Measurements from ENCODE around the gene COL25A1.
A peak's percentile ranks its signal among the peaks of the same experiment; 100 is the strongest.

The COL25A1 gene

GRCh38 chr4:109065006-109065405, 237.5 kb downstream of the COL25A1 start:
- no peak for TF ChIP-seq CTCF (IDR thresholded peaks at IDR 0.05; ENCODE audit: low read depth, low read length)
- H3K4me3 ChIP-seq (ENCODE audit: low read depth, low read length), result no peak overlapping the region
- in situ Hi-C loops (cut with HindIII; ENCODE audit: low sequenced_read_pairs), result no loop called here
- DNase-seq (ENCODE audit: low read depth, low spot score), result no peak

DNA sequence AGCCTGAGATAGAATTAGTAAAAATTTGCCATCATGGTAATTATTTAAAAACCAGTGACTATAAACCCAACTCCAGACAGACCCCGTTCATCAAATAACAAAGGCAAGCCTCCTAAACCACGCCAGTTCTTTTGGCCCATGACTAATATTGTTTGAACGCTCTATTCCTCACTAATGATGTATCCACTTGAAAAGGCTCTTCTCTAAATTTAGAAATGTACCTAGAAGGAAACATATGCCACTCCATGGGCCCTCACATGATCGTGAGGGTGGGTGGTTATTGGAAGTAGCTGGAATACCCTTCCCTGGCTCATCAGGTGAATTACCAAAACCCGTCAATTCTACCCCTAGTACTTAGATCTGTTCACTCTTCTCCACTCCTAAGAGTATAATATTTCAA, 249.2 kb downstream of the COL25A1 start:
- no peak for DNase-seq (ENCODE audit: low read depth, low spot score)
- in situ Hi-C loops (cut with HindIII; ENCODE audit: low sequenced_read_pairs), result no loop called here
- TF ChIP-seq CTCF (IDR thresholded peaks at IDR 0.05; ENCODE audit: low read depth, low read length), result no peak
- H3K4me3 ChIP-seq (ENCODE audit: low read depth, low read length), result no peak overlapping the region

DNA sequence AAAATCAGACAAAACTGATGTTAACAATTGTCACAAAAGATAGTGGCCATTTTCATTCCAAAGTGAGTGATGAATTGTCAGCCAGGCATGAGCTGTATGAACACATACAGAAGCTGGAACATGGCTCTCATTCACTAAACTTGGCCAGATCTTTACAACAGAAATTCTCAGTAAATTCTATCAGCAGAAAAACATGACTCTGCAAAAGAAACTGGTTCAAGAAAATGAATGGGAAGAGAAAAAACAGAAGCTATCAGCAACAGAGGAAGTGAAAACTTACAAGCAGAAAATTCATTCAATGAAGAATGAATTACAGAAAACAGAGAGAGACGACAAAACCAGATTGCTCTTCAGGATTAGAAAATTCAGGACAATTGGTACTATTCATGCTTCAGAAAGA, 249.6 kb downstream of the COL25A1 start:
- no peak overlapping the region for H3K4me3 ChIP-seq (ENCODE audit: low read depth, low read length)
- TF ChIP-seq CTCF (IDR thresholded peaks at IDR 0.05; ENCODE audit: low read depth, low read length), result no peak
- in situ Hi-C loops (cut with HindIII; ENCODE audit: low sequenced_read_pairs), result no loop called here
- DNase-seq (ENCODE audit: low read depth, low spot score), result no peak

DNA sequence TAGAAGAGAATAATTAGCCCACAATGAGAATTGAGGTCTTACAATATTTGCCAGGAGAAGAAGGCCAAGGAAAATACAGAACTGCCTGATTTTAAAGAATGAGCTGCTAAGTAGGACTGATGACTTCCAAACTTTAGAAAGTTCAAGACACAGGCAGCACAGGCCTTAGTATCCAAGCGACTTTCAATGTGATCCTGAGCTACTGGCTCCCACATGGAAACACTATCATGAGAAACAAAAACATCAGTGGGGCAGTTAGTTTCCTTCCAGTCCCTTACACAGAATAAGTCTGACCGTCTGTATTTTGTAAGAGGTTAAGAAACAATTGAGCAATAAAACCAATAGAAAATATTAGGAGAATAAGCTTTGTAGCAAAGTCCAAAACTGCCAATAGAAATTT, 251.4 kb downstream of the COL25A1 start:
- in situ Hi-C loops (cut with HindIII; ENCODE audit: low sequenced_read_pairs), result no loop called here
- no peak overlapping the region for H3K4me3 ChIP-seq (ENCODE audit: low read depth, low read length)
- TF ChIP-seq CTCF (IDR thresholded peaks at IDR 0.05; ENCODE audit: low read depth, low read length), result no peak
- no peak for DNase-seq (ENCODE audit: low read depth, low spot score)

GRCh38 chr4:109049926-109050325, 252.5 kb downstream of the COL25A1 start:
- no peak overlapping the region for H3K4me3 ChIP-seq (ENCODE audit: low read depth, low read length)
- no peak for TF ChIP-seq CTCF (IDR thresholded peaks at IDR 0.05; ENCODE audit: low read depth, low read length)
- no peak for DNase-seq (ENCODE audit: low read depth, low spot score)
- in situ Hi-C loops (cut with HindIII; ENCODE audit: low sequenced_read_pairs), result no loop called here

DNA sequence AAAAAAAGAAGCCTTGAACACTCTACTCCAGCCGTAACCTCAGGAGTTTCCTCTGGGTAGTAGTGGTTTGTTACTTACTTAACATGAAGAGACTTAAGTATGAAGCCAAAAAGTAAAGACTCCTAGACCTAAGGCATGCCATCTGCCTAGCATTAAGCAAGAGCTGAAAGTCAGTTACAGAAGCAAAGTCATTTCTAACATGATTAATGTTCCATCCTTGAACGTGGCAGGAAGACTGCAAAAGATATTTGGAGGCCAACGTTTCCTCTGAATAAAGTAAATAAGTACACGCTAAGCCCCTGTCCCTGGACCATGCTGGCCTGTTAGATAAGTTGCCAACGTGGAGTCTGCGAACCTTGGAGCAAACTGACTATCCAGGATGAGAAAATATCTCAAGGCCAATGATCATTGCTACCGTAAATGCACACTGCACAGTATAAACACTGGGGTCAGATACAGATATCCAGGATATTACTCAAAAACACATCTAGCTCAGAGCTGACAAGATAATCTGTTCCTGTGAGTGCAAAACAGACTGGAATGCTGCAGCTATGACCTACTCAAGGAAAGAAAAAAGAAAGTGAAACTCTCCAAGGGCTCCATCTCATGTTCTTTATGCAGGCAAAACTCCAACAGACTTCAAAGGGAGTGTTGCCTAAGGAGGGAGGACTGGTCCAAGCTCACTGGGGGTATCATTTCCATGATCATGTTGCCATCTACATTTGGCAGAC, 255.8 kb downstream of the COL25A1 start:
- H3K4me3 ChIP-seq (ENCODE audit: low read depth, low read length), result no peak overlapping the region
- in situ Hi-C loops (cut with HindIII; ENCODE audit: low sequenced_read_pairs), result no loop called here
- DNase-seq (ENCODE audit: low read depth, low spot score), result peak; percentile 71
- no peak for TF ChIP-seq CTCF (IDR thresholded peaks at IDR 0.05; ENCODE audit: low read depth, low read length)
